Vagina (tissue), 2 donors: ENCODE data around the gene MTUS2. TPM values are rescaled to one million over a fixed set of nuclear protein-coding genes. Genes with fewer than 3 reads are reported as not detected.

Source experiments
- DNase-seq, 2 donors: peaks; one replicate each; pipeline ENCODE4 v3.0.0-alpha.2; 2017; ENCODE audit errors: extremely low spot score in 2 of 2
- H3K27ac ChIP-seq: fragments of 200-600 bp; sonication (generic); one replicate; pipeline ENCODE4 v1.5.1; 2019
- H3K27me3 ChIP-seq: fragments of 200-600 bp; sonication (generic); one replicate; pipeline ENCODE4 v1.5.1; 2019
- H3K36me3 ChIP-seq, 2 donors: fragments of 200-600 bp; sonication (generic); one replicate each; pipeline ENCODE4 v1.5.1; 2017 to 2019
- H3K4me1 ChIP-seq: fragments of 200-600 bp; sonication (generic); one replicate; pipeline ENCODE4 v1.5.1; 2019
- H3K4me3 ChIP-seq, 2 donors: fragments of 200-600 bp; sonication (generic); 1 replicate in 1 of 2; 2 replicates in 1 of 2; pipeline ENCODE4 v1.5.1; 2016 to 2019
- H3K9me3 ChIP-seq: fragments of 200-600 bp; sonication (generic); one replicate; pipeline ENCODE4 v1.5.1; 2019
- CTCF ChIP-seq, 3 experiments: fragments of 450-650 bp in 2 of 3; fragments of 200-600 bp in 1 of 3; sonication (generic) in 1 of 3; IDR thresholded peaks; one replicate each; pipeline ENCODE4 v1.5.1; 2017 to 2019; ENCODE audit warnings: antibody characterized with exemption in 3 of 3, mild to moderate bottlenecking in 2 of 3, moderate library complexity in 2 of 3
- POLR2A ChIP-seq, 2 donors: fragments of 450-650 bp; IDR thresholded peaks; one replicate each; pipeline ENCODE4 v1.6.1; 2017; ENCODE audit warnings: antibody characterized with exemption in 2 of 2, mild to moderate bottlenecking in 2 of 2, moderate library complexity in 2 of 2
- POLR2AphosphoS5 ChIP-seq, 2 donors: sonication (generic); formaldehyde crosslinking; IDR thresholded peaks; one replicate each; pipeline ENCODE4 v1.9.0; 2017; ENCODE audit warnings: antibody characterized with exemption in 2 of 2, mild to moderate bottlenecking in 2 of 2, low read depth in 1 of 2; ENCODE audit not compliant: insufficient read depth in 1 of 2
- intact Hi-C: fragments of 100-400 bp; cut with DNase I; formaldehyde crosslinking; loops from one replicate; pipeline ENCODE4 v1.15.1; 2023
- total RNA-seq: library from RNA; depleted of rRNA; stranded (reverse); fragments of >200 nt; gene quantifications from one replicate; pipeline ENCODE4 v1.2.3, GENCODE V29; 2016

MTUS2 gene
- total RNA-seq, 1 donor from 2014 or later = 0.74 TPM

DNA sequence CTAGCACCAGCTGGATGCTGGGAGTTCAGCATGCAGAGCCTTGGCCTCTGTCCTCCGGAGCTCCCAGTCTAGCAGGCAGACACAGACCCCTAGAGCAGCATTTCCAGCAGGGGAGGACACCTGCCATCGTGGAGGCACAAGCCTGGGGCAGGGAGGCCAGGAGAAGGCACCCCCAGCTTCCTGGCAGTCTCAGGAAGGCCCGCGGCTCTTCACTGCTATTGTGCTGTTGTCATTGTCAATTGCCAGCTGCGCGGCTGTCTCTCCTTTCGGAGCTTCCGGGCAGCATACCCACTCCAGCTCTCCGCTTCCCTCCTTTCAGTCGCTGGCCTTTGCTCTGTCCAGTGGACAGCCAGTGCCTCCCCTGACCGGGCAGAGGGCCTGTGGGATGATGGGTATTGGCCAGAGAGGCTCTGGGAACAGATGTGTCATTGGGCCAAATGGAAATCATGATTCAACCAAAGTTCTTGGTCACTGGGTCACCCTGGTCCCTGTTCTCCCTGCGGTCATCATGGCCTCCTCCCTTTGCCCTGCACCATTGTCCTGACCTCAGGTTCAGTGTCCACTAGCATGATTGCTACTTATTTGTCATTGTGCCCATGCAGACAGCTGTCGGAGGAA, 682.4 kb downstream of the MTUS2 start:
- TF ChIP-seq CTCF (IDR thresholded peaks at IDR 0.05) (no peak), POLR2AphosphoS5 (IDR thresholded peaks at IDR 0.05; ENCODE audit: insufficient read depth in 1 of 2, low read depth in 1 of 2) (no peak), POLR2A (IDR thresholded peaks at IDR 0.05) (no peak)
- no peaks in the 10 kb centered on the region for H3K9me3 ChIP-seq
- DNase-seq = no peak
- no peaks in the 10 kb centered on the region for H3K27me3 ChIP-seq
- H3K4me3 ChIP-seq = no peak overlapping the region
- no peak overlapping the region for H3K27ac ChIP-seq
- H3K36me3 ChIP-seq = no peaks in the 10 kb centered on the region
- intact Hi-C loops = no loop called here
- H3K4me1 ChIP-seq = peaks cover 13% of the 10 kb centered on the region

GRCh38 chr13:29503041-29503837, 683.1 kb downstream of the MTUS2 start:
- Histone ChIP-seq H3K27me3 (no peaks in the 10 kb centered on the region), H3K4me3 (no peak overlapping the region), H3K27ac (no peak overlapping the region), H3K4me1 (peaks cover 20% of the 10 kb centered on the region), H3K36me3 (no peaks in the 10 kb centered on the region), H3K9me3 (no peaks in the 10 kb centered on the region)
- TF ChIP-seq CTCF (IDR thresholded peaks at IDR 0.05) (no peak), POLR2AphosphoS5 (IDR thresholded peaks at IDR 0.05; ENCODE audit: insufficient read depth in 1 of 2, low read depth in 1 of 2) (peak in 1 of 2 donors; percentile 10)
- intact Hi-C loops = no loop called here
- no peak for DNase-seq

GRCh38 chr13:29504691-29505090, 684.6 kb downstream of the MTUS2 start:
- H3K36me3 ChIP-seq = no peaks in the 10 kb centered on the region
- H3K4me3 ChIP-seq = no peak overlapping the region
- TF ChIP-seq POLR2AphosphoS5 (IDR thresholded peaks at IDR 0.05; ENCODE audit: insufficient read depth in 1 of 2, low read depth in 1 of 2) (no peak), CTCF (IDR thresholded peaks at IDR 0.05) (no peak), POLR2A (IDR thresholded peaks at IDR 0.05) (no peak)
- no peaks in the 10 kb centered on the region for H3K27me3 ChIP-seq
- no peak for DNase-seq
- no peak overlapping the region for H3K27ac ChIP-seq
- peaks cover 27% of the 10 kb centered on the region for H3K4me1 ChIP-seq
- intact Hi-C loops = loop anchor here (5.0 kb wide), 1 partner anchor 608 kb away; no protein-coding TSS in a partner anchor
- H3K9me3 ChIP-seq = no peaks in the 10 kb centered on the region

DNA sequence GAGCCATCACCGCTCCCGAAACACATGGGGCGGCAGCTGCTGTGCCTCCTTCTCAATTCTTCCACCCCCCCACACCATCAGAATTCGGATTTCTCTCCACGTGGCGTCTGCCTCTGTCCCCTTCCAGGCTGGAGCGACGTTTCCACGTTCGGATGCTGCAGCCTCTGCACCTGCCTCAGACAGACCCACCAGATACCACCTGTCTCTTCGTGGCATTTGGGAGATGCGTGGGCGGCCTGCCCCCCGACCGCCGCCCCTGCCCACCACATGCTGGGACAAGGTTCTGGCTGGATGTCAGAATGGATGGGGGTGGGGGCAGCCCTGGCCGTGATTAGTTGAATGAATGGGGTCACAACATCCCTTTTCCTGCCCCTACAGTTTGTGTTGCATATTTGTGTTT, 685.4 kb downstream of the MTUS2 start:
- no peaks in the 10 kb centered on the region for H3K27me3 ChIP-seq
- intact Hi-C loops = loop anchor here (5.0 kb wide), 1 partner anchor 607 kb away; no protein-coding TSS in a partner anchor

More for the DNA sequence above, 685.4 kb downstream of the MTUS2 start:
- no peak for TF ChIP-seq POLR2A (IDR thresholded peaks at IDR 0.05)
- no peak for TF ChIP-seq CTCF (IDR thresholded peaks at IDR 0.05)
- no peak for TF ChIP-seq POLR2AphosphoS5 (IDR thresholded peaks at IDR 0.05; ENCODE audit: insufficient read depth in 1 of 2, low read depth in 1 of 2)
- H3K4me1 ChIP-seq = peaks cover 29% of the 10 kb centered on the region
- no peaks in the 10 kb centered on the region for H3K9me3 ChIP-seq
- H3K36me3 ChIP-seq = no peaks in the 10 kb centered on the region
- no peak for DNase-seq
- no peak overlapping the region for H3K27ac ChIP-seq
- H3K4me3 ChIP-seq = no peak overlapping the region
